NT2/D1 (cell line): ENCODE results near the gene PTPRO.

Experiments
- DNase-seq: peaks from one replicate; pipeline ENCODE4 v3.0.0-alpha.2; 2011; ENCODE audit warnings: low read depth, low spot score
- H3K27me3 ChIP-seq: 2 replicates; pipeline ENCODE4 v1.6.0; 2011; ENCODE audit warnings: mild to moderate bottlenecking; ENCODE audit not compliant: insufficient read length, insufficient read depth
- H3K36me3 ChIP-seq: 2 replicates; pipeline ENCODE4 v1.6.1; 2011; ENCODE audit warnings: mild to moderate bottlenecking, low read length, mixed read lengths; ENCODE audit not compliant: insufficient read depth, insufficient read length
- H3K4me1 ChIP-seq: 2 replicates; pipeline ENCODE4 v1.5.1; 2011; ENCODE audit not compliant: insufficient read depth, insufficient read length
- H3K4me3 ChIP-seq: 2 replicates; pipeline ENCODE4 v1.5.1; 2011; ENCODE audit warnings: low read depth; ENCODE audit not compliant: insufficient read length
- H3K9ac ChIP-seq: 2 replicates; pipeline ENCODE4 v1.6.0; 2011; ENCODE audit warnings: low read depth; ENCODE audit not compliant: insufficient read length
- H3K9me3 ChIP-seq: 2 replicates; pipeline ENCODE4 v1.5.1; 2011; ENCODE audit warnings: mild to moderate bottlenecking, low read length; ENCODE audit not compliant: insufficient read depth
- SUZ12 ChIP-seq: IDR thresholded peaks from 2 replicates; pipeline ENCODE4 v1.6.1; 2011; ENCODE audit not compliant: insufficient read length, insufficient read depth; ENCODE audit errors: extremely low read depth
- YY1 ChIP-seq: IDR thresholded peaks from 2 replicates; pipeline ENCODE4 v1.6.1; 2011; ENCODE audit not compliant: insufficient read length, insufficient read depth
- ZNF274 ChIP-seq: IDR thresholded peaks from 2 replicates; pipeline ENCODE4 v1.6.1; 2011; ENCODE audit warnings: mild to moderate bottlenecking, low read depth, low read length

The PTPRO gene

GRCh38 chr12:15496738-15497137 lies 174.4 kb downstream of the PTPRO start:
- no peaks in the 10 kb centered on the region for H3K27me3 ChIP-seq
- no peaks in the 10 kb centered on the region for H3K4me1 ChIP-seq
- peaks cover 10% of the 10 kb centered on the region; the same call in 1 of the 2 replicates for H3K9me3 ChIP-seq
- no peak for TF ChIP-seq SUZ12
- no peak for TF ChIP-seq YY1
- no peak for TF ChIP-seq ZNF274
- no peak for DNase-seq
- no peaks in the 10 kb centered on the region for H3K36me3 ChIP-seq
- no peak overlapping the region for H3K4me3 ChIP-seq
- H3K9ac ChIP-seq: no peak overlapping the region

DNA sequence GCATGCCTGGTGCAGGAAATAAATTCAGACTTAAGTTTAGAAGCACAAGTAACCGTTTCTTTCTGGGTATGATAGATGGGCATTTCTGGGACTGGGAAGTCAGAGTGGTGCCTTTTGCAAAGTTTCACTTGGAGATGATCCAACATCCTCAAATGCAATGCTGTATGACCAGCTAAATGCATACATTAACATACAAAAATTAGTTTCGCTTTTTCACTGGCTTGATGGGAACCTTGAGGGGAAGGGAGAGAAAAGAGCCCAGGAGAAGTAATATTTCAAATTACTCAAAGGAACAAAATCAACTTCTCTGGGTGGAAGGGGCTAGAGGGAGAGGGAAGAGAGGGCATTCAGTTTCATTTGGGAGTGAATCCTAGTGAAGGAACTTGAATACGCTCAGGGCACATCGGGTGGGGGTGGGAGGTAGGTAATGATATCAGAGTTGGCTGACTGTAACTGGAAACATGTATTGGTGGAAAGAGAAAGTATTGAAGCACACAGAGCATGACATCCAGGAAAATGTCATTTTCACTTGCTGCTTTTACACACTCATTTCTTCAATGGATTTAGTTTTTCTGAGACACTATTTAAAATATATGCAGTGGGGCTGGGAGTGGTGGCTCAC lies 175.5 kb downstream of the PTPRO start:
- no peak for TF ChIP-seq ZNF274
- Histone ChIP-seq H3K27me3 (no peaks in the 10 kb centered on the region), H3K9me3 (peaks cover 9% of the 10 kb centered on the region; the same call in 1 of the 2 replicates), H3K36me3 (no peaks in the 10 kb centered on the region), H3K4me3 (no peak overlapping the region), H3K9ac (no peak overlapping the region), H3K4me1 (no peaks in the 10 kb centered on the region)
- no peak for DNase-seq

DNA sequence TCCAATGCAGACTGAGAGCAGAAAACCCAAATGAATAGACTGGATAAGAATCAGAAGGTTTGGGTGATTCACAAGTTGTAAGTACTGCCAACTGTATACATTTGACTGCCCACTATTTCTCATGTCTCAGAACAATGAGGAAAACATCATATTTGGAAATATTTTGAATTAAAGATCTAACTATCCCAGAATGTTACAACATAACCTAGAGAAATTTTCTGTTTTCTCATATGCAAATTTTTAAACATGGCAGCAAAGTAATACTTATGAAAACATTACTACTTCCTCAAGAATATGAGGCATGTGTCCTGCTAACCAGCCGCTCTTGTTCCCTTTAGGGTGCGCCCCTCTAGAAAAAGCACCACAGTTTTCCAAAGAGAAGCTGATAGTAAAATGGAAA lies 179.9 kb downstream of the PTPRO start:
- TF ChIP-seq ZNF274 (no peak), YY1 (no peak), SUZ12 (no peak)
- Histone ChIP-seq H3K36me3 (no peaks in the 10 kb centered on the region), H3K9ac (no peak overlapping the region), H3K9me3 (no peaks in the 10 kb centered on the region), H3K27me3 (no peaks in the 10 kb centered on the region), H3K4me1 (no peaks in the 10 kb centered on the region), H3K4me3 (no peak overlapping the region)
- DNase-seq: no peak

- no peaks in the 10 kb centered on the region for H3K27me3 ChIP-seq
- H3K4me1 ChIP-seq: no peaks in the 10 kb centered on the region
- H3K9me3 ChIP-seq: no peaks in the 10 kb centered on the region
- no peaks in the 10 kb centered on the region for H3K36me3 ChIP-seq
- no peak overlapping the region for H3K9ac ChIP-seq
- H3K4me3 ChIP-seq: no peak overlapping the region
- DNase-seq: no peak
- TF ChIP-seq SUZ12 (no peak), ZNF274 (no peak), YY1 (no peak)
Observed at GRCh38 chr12:15505616-15506015, 183.3 kb downstream of the PTPRO start.

DNA sequence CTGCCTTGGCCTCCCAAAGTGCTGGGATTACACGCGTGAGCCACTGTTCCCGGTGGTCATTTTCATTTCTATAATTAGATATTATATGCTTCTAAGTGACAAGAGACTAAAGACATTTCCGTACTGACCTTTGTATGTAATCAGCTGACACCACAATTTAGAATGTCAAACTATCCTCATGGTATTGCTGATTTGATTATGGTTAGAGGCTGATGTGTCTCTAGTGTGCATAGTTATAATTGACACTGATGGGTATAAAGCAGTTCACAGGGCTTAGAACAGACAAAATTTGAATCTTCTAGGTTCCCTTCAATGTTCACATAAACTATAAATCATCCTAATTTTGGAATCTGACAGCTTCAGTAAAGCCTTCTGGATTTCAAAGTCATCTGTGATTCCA lies 192.7 kb downstream of the PTPRO start:
- Histone ChIP-seq H3K36me3 (no peaks in the 10 kb centered on the region), H3K27me3 (no peaks in the 10 kb centered on the region), H3K9me3 (peaks cover 13% of the 10 kb centered on the region; the same call in 1 of the 2 replicates), H3K4me3 (no peak overlapping the region), H3K9ac (no peak overlapping the region), H3K4me1 (no peaks in the 10 kb centered on the region)
- TF ChIP-seq ZNF274 (no peak), SUZ12 (no peak)
- DNase-seq: no peak

DNA sequence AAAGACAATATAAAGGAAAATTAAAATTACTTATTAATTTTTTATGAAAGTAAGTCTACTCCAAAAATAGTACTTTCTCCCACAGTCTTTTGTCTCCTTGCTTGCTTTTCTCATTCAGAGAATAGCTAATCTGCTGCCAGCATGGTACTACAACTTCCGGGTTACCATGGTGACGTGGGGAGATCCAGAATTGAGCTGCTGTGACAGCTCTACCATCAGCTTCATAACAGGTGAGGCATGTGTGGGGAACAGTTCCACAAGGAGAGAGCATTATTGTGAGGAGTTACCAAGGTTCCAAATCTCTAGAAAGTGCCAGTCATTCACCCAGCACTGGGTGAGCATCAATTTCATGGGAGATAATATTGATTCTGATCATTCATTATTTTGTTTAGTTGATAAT lies 197.8 kb downstream of the PTPRO start:
- no peak overlapping the region for H3K9ac ChIP-seq
- H3K9me3 ChIP-seq: peaks cover 13% of the 10 kb centered on the region; the same call in 1 of the 2 replicates
- DNase-seq: no peak
- no peaks in the 10 kb centered on the region for H3K36me3 ChIP-seq
- TF ChIP-seq YY1: no peak
- no peak for TF ChIP-seq ZNF274
- no peak for TF ChIP-seq SUZ12
- no peaks in the 10 kb centered on the region for H3K4me1 ChIP-seq
- no peaks in the 10 kb centered on the region for H3K27me3 ChIP-seq
- no peak overlapping the region for H3K4me3 ChIP-seq

- Histone ChIP-seq H3K4me3 (no peak overlapping the region), H3K27me3 (no peaks in the 10 kb centered on the region), H3K9me3 (peaks cover 13% of the 10 kb centered on the region; the same call in 1 of the 2 replicates), H3K9ac (no peak overlapping the region), H3K4me1 (no peaks in the 10 kb centered on the region), H3K36me3 (no peaks in the 10 kb centered on the region)
- no peak for TF ChIP-seq ZNF274
- TF ChIP-seq YY1: no peak
- no peak for TF ChIP-seq SUZ12
- DNase-seq: no peak
Observed at GRCh38 chr12:15520844-15521243, 198.5 kb downstream of the PTPRO start.
